Measurements from ENCODE around the gene ITGAL. TPM values are rescaled to one million over a fixed set of nuclear protein-coding genes. Genes with fewer than 3 reads are reported as not detected.

ITGAL gene
- total and polyA plus RNA-seq, 2 of the 8 experiments (the other 6 are each of a cell fraction or from before 2014, with no cell fraction given), result not detected

- TF ChIP-seq CHD2 (IDR thresholded peaks at IDR 0.05; ENCODE audit: low read length) (no peak), SIX5 (IDR thresholded peaks at IDR 0.05; ENCODE audit: low read depth, low read length) (no peak), BCL11A (IDR thresholded peaks at IDR 0.05; ENCODE audit: low read depth in 2 of 2, low read length in 2 of 2) (no peak), POLR2A (IDR thresholded peaks at IDR 0.05; ENCODE audit: control extremely low read depth in 1 of 2, low read depth in 2 of 2, low read length in 2 of 2) (no peak), TCF12 (IDR thresholded peaks at IDR 0.05; ENCODE audit: low read depth, low read length) (no peak)
- CTCF ChIA-PET (ENCODE audit: partially characterized antibody), result interaction anchor here (0.5 kb wide), 1 partner anchor 14 kb away, joined by 4 read pairs; no protein-coding TSS in a partner anchor
- Histone ChIP-seq H3K9ac (replicated peaks in 1 of 4; ENCODE audit: extremely low read depth in 1 of 4, low read depth in 3 of 4, low read length in 3 of 4) (no peak overlapping the region), H3K27me3 (replicated peaks in 1 of 4; ENCODE audit: control insufficient read depth in 3 of 4, extremely low read depth in 1 of 4, insufficient read depth in 3 of 4, low read length in 3 of 4) (0 out of 7 replicates have a peak, but pooled peaks cover 0 to 4% (median 0%) of the 10 kb centered on the region in 4 experiments), H3K4me2 (ENCODE audit: insufficient read depth in 1 of 2, low read depth in 2 of 2, low read length in 2 of 2) (no peak overlapping the region), H3K18ac (ENCODE audit: extremely low read depth, low read length) (no peak overlapping the region), H2AK5ac (ENCODE audit: low read depth, low read length) (no peak overlapping the region), H3K36me3 (ENCODE audit: control insufficient read depth in 2 of 4, insufficient read depth in 4 of 4, low read length in 3 of 4) (no peaks in the 10 kb centered on the region), H4K8ac (ENCODE audit: extremely low read depth, insufficient read depth, low read length) (no peak overlapping the region), H4K5ac (ENCODE audit: insufficient read length, low read depth, low read length) (no peak overlapping the region), H2BK120ac (replicated peaks; ENCODE audit: low read depth, low read length) (no peak overlapping the region), H3K14ac (ENCODE audit: insufficient read length) (no peak overlapping the region), H4K20me1 (replicated peaks in 1 of 2; ENCODE audit: control insufficient read depth in 1 of 2, insufficient read depth in 2 of 2, low read length in 2 of 2) (no peaks in the 10 kb centered on the region), H2AFZ (ENCODE audit: low read length) (no peak overlapping the region), H3K4ac (replicated peaks; ENCODE audit: insufficient read length, low read depth, low read length) (no peak overlapping the region), H2BK20ac (ENCODE audit: low read length) (no peak overlapping the region), H3K79me1 (ENCODE audit: low read depth, low read length) (no peaks in the 10 kb centered on the region), H2BK5ac (ENCODE audit: low read depth, low read length) (no peak overlapping the region), H3K9me3 (ENCODE audit: insufficient read depth in 2 of 2, low read depth in 1 of 2, low read length in 1 of 2) (no peaks in the 10 kb centered on the region), H3K79me2 (ENCODE audit: control insufficient read depth in 1 of 2, insufficient read depth in 2 of 2, low read length in 2 of 2) (no peaks in the 10 kb centered on the region), H3K23ac (ENCODE audit: insufficient read length) (no peak overlapping the region), H3K27ac (ENCODE audit: low read depth, low read length) (no peak overlapping the region), H3K4me3 (ENCODE audit: extremely low read depth in 1 of 4, insufficient read depth in 2 of 4, low read depth in 3 of 4, low read length in 4 of 4) (no peak overlapping the region), H2BK15ac (ENCODE audit: low read length) (no peak overlapping the region), H3K23me2 (ENCODE audit: low read depth, low read length) (no peaks in the 10 kb centered on the region), H4K91ac (replicated peaks; ENCODE audit: insufficient read length, low read length) (no peak overlapping the region), H3K56ac (replicated peaks; ENCODE audit: insufficient read length, low read depth, low read length) (no peak overlapping the region), H3K4me1 (replicated peaks in 1 of 4; ENCODE audit: control insufficient read depth in 3 of 4, insufficient read depth in 4 of 4, low read length in 3 of 4) (no peaks in the 10 kb centered on the region), H2BK12ac (ENCODE audit: low read depth, low read length) (no peak overlapping the region)
- no peak for FAIRE-seq
- no peak for DNase-seq (ENCODE audit: low read depth in 1 of 2, low spot score in 2 of 2)
- 87% methylated on average over 3 of the region's 3 CpGs; no CpG with 5 or more reads in 1 of the 2 experiments for WGBS, 2 experiments (ENCODE audit: extremely low coverage in 1 of 2, insufficient coverage in 1 of 2, insufficient read length in 1 of 2, insufficient replicate concordance in 2 of 2, low coverage in 1 of 2, low lambda C conversion rate in 2 of 2, missing lambda C conversion rate in 1 of 2)
- POLR2A ChIA-PET (ENCODE audit: partially characterized antibody), result no interaction called here
Observed at GRCh38 chr16:30437511-30438046, 35.0 kb upstream of the ITGAL start.
